ES-I3 (cell line): ENCODE data around the gene SLAMF9.

Source experiments
- H3K36me3 ChIP-seq: 2 replicates; pipeline ENCODE4 v1.6.1; 2013; ENCODE audit warnings: mild to moderate bottlenecking, low read length, control low read depth, moderate library complexity; ENCODE audit not compliant: insufficient read depth
- H3K4me1 ChIP-seq: 2 replicates; pipeline ENCODE4 v1.6.1; 2013; ENCODE audit warnings: mild to moderate bottlenecking, control low read depth, low read length; ENCODE audit not compliant: insufficient read depth
- H3K9ac ChIP-seq: 2 replicates; pipeline ENCODE4 v1.6.1; 2013; ENCODE audit warnings: low read depth, mild to moderate bottlenecking, low read length, moderate library complexity
- H3K9me3 ChIP-seq: 2 replicates; pipeline ENCODE4 v1.6.1; 2013; ENCODE audit warnings: mild to moderate bottlenecking, low read length, moderate library complexity; ENCODE audit not compliant: control insufficient read depth, insufficient read depth

The SLAMF9 gene

DNA sequence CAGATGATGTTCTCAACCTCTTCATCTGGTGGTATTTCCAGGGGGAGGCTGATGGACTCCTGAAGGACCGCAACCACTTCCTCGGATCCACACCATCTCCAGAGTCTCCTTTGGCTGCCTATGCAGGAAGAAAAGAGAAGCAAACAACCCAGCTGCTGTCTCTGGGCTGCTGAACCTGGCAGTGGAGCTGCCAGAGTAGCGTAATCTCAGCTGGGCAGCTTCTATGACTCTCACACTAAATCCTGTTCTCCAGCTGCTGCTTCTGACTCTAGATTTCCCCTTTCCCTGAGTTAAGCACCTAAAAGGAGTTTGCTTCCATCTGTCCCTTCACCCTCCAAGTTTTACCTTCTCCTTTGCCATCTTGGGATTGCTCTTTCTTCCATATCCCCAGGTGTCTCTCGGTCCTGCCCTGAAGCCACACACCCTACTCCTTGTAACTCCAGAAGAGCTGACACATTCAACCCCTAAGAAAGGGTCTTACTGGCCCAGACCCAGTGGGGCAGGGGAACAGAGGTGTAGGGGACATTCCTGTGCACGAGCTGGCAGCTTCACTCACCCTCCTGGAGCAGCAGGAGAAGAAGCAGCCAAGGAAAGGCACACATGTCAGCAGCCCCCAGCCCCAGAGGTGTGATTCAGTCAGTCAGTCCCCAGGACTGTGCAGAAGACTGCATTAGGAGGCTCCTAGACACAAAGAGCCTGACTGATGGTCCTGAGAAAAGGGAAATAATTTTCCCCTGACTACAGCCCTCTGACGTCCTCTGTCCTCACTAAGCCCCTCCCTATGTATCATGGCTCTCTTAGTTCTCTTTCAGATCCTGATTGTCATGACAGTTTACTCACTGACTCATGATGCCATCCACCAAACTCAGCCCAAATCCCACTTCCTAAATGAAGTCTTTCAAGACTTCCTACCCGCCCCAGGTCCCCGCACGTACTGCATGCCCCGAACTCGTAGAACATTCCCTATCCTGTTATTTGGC is at the start of gene SLAMF9:
SLAMF9 (minus strand) TSS at position 702 of the 980 bp plus-strand sequence; CDS start at position 602, 100 bp downstream.
- Histone ChIP-seq H3K9me3 (no peaks in the 10 kb centered on the region), H3K9ac (no peak within 1 kb of the TSS), H3K36me3 (no peaks in the 10 kb centered on the region), H3K4me1 (no peaks in the 10 kb centered on the region)

DNA sequence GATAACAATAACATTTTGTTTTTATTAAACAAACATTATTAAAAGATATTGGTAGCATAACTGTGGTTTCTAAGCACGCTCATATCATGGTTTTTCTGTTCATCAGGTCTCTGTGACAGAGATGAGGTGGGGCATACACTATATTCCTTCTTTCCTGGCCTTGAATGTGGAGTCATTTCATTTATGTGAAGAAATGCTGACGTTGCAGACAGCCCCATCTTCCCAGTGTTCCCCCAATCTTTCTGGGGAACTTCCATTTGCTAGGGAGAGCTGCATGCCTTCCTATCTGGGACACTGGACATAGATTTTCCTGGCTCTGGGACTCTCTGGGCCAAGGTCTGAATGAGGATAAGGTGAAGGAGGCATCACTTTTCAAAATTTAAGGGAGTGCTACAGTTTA is 47.4 kb upstream of the SLAMF9 start:
- H3K9ac ChIP-seq: no peak overlapping the region
- no peaks in the 10 kb centered on the region for H3K9me3 ChIP-seq

DNA sequence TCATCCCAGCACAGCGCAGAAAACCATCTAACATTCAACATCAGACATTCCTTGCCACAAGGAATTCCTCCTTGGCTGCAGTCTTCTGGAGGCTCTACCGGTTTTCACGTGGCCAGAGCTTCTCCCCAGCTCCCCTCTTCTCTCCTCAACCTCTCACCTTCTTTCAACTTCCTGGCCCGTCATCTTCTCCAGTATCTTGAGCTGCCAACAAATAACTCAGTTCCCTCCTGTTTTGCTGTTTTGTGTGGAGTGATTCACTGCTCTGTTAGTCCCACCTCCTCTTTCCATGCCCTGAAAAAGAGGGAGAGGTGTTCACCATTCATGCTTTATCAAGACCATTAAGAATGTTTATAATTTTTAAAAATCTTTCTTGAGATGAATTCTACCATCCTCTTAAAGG is 45.2 kb upstream of the SLAMF9 start:
- Histone ChIP-seq H3K4me1 (no peaks in the 10 kb centered on the region), H3K9ac (no peak overlapping the region), H3K36me3 (no peaks in the 10 kb centered on the region), H3K9me3 (no peaks in the 10 kb centered on the region)

More for the DNA sequence above, 47.4 kb upstream of the SLAMF9 start:
- Histone ChIP-seq H3K36me3 (no peaks in the 10 kb centered on the region), H3K4me1 (no peaks in the 10 kb centered on the region)

DNA sequence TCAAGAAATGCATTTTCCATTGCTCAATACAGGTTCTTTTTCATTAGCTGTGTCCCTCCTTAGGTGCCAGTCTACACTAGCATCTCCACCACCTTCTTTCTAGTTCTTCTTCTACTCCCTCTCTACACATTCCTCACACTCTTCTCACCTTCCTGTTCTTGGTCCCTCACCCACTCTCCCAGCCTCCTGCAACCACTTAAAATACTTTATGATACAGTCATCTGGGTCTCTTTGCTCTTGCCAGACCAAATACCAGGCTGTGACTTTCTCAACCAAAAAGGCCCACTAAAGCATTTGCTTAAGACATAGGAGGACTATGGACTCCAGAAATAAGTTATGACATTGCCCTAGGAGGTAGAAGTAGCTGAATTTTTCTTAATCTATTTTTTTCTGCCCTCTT is 42.6 kb upstream of the SLAMF9 start:
- no peak overlapping the region for H3K9ac ChIP-seq
- no peaks in the 10 kb centered on the region for H3K4me1 ChIP-seq
- H3K36me3 ChIP-seq: no peaks in the 10 kb centered on the region
- no peaks in the 10 kb centered on the region for H3K9me3 ChIP-seq

DNA sequence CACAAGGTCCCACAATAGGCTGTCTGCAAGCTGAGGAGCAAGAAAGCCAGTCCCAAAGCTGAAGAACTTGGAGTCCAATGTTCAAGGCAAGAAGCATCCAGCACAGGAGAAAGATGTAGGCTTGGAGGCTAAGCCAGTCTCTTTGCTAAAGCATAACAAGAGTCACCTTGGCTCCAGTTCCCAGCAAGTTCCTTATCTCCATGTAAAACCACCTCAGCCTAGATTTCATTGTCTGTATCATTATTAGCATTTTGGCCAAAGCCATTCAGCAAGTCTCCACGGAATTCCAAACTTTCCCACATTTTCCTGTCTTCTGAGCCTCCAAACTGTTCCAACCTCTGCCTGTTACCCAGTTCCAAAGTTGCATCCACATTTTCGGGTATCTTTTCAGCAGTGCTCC is 40.9 kb upstream of the SLAMF9 start:
- Histone ChIP-seq H3K4me1 (no peaks in the 10 kb centered on the region), H3K36me3 (no peaks in the 10 kb centered on the region), H3K9me3 (no peaks in the 10 kb centered on the region), H3K9ac (no peak overlapping the region)

DNA sequence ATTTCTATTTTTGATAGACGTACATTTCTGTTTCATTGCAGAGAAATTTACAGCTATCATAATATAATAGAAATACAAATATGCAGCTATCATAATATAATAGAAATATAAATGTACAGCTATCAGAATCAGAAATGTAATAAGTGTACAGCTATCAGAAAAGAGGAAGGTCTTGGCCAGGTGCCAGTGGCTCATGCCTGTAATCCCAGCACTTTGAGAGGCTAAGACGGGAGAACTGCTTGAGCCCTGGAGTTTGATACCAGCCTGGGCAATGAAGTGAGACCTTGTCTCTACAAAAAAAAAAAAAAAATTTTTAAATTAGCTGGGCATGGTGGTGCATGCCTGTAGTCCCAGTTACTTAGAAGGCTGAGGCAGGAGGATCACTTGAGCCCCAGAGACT is 39.9 kb upstream of the SLAMF9 start:
- Histone ChIP-seq H3K36me3 (no peaks in the 10 kb centered on the region), H3K9me3 (no peaks in the 10 kb centered on the region)

DNA sequence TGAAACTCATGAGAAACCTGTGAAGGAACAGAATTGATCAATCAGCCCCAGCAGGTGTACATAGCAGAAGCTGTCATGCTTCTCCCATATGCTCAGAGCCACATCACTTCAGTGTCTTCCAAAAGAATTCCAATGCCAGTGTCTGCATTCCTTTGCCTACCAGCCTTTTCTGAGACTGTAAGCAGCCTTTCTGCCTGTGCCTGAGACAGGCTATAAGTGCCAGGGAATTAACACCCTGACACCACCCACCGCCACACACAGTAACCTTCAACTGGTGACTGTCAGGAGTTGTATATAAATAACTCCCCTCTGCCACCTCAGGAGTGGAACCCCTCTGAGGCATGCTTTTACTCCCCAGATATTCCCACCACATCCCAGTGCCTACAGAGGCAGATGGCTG is 38.1 kb upstream of the SLAMF9 start:
- Histone ChIP-seq H3K4me1 (no peaks in the 10 kb centered on the region), H3K9me3 (no peaks in the 10 kb centered on the region), H3K9ac (no peak overlapping the region), H3K36me3 (no peaks in the 10 kb centered on the region)

More for the DNA sequence above, 39.9 kb upstream of the SLAMF9 start:
- H3K4me1 ChIP-seq: no peaks in the 10 kb centered on the region
- no peak overlapping the region for H3K9ac ChIP-seq

DNA sequence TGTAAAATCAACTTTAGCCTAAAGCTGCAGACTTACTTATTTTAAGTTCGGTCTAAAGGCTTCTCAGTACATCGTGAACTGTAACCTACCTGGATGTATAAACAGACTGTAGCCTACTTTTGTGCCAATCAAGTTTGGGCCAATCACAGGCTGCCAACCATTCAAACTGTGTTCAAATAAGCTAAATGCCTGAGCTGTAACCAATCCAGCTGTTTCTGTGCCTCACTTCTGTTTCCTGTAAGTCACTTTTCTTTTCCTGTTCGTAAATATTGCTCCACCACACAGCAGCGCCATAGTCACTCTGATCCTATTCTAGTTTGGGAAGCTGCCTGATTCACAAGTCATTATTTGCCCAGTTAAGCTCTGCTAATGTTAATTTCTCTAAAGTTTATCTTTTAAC is 37.5 kb upstream of the SLAMF9 start:
- Histone ChIP-seq H3K9me3 (no peaks in the 10 kb centered on the region), H3K4me1 (no peaks in the 10 kb centered on the region), H3K9ac (no peak overlapping the region), H3K36me3 (no peaks in the 10 kb centered on the region)

DNA sequence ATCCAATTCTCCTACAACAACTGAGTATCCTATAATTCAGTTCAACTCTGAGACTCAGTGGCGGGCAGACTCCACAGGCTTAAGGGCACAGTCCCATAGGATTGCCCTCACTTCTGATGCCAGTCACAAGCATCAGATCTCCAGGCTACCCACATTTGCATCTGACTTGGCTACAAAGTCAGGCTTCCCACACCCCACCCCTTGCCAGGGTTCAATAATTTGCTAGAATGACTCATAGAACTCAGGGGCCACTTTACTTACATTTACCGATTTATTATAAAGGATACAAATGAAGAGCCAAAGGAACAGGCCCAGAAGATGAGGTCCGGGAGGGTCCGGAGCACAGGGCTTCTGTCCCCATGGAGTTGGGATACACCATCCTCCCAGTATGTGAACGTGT is 36.0 kb upstream of the SLAMF9 start:
- Histone ChIP-seq H3K9me3 (no peaks in the 10 kb centered on the region), H3K36me3 (no peaks in the 10 kb centered on the region), H3K4me1 (no peaks in the 10 kb centered on the region), H3K9ac (no peak overlapping the region)

DNA sequence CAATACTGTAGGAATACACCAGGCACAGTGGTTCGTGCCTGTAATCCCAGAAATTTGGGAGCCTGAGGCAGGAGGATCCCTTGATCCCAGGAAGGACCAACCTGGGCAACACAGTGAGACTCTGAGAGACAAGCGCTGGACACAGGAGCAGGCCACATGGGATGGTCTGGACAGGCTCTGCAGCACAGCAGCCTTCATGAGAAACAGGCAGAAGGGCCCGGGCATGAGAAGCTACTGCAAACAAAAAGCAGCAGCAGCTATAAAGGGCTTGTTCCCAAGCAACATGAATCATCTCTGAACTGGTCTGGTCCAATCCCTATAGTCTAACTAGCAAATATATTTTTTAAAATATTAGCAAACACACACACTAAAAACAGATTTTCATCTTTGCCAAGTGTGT is 35.5 kb upstream of the SLAMF9 start:
- H3K9ac ChIP-seq: no peak overlapping the region
- no peaks in the 10 kb centered on the region for H3K4me1 ChIP-seq
- no peaks in the 10 kb centered on the region for H3K9me3 ChIP-seq

DNA sequence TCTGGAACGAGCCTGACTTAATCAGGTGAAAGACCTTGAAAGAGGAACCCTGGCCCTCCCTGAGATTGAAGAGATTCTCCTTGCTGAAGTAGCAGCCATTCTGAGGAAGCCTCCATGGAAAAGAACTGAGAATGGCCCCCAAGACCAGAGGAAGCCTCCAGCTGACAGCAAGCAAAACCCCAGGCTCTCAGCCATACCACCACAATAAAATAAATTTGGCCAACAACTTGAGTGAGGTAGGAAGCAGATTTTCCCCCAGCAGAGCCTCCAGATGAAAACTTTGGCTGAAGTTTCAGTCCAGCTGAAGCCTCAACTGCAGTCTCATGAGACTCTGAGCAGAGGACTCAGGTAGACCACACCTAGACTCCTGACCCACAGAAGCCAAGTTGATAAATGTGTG is 34.0 kb upstream of the SLAMF9 start:
- no peaks in the 10 kb centered on the region for H3K4me1 ChIP-seq
- no peak overlapping the region for H3K9ac ChIP-seq
- H3K36me3 ChIP-seq: no peaks in the 10 kb centered on the region
- H3K9me3 ChIP-seq: no peaks in the 10 kb centered on the region

More for the DNA sequence above, 35.5 kb upstream of the SLAMF9 start:
- H3K36me3 ChIP-seq: no peaks in the 10 kb centered on the region

DNA sequence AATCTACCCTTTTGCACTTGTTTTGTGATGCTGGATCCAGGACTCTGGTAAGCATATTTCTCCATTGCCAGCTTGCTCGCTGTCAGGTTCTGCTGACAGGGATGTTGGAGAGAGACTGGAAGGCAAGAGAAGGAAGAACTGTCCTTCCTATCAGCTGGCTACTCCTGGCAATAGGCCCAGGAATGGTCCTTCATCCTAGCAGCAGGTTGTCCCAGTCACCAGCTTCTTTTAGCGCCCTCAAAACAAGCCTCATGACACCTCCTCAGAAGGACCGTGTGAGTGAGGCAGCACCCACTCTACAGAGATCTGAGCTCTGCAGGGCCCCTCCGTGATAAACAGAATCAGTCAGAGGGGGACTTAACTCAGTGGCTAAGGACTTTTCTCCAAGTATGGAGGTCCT is 33.1 kb upstream of the SLAMF9 start:
- H3K9ac ChIP-seq: no peak overlapping the region
- no peaks in the 10 kb centered on the region for H3K4me1 ChIP-seq
- H3K9me3 ChIP-seq: no peaks in the 10 kb centered on the region
- H3K36me3 ChIP-seq: no peaks in the 10 kb centered on the region

DNA sequence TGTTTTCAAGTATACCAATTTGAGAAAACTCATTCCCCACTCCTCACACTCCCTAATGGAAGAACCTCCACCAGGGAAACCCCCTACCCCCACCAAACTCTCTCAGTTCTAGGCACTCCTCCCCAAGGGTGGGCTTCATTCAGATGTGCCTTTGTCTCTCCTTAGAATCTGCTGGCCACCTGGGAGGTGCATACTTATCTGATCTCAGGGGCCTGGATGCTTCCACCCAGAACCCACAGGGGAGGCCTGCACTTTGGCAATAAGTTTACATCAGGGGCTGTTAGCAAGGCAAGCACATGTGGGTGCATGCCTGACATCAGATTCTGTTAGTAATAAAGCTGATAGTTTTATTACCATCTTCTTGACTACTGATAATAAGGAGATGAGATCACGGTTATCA is 32.5 kb upstream of the SLAMF9 start:
- Histone ChIP-seq H3K4me1 (no peaks in the 10 kb centered on the region), H3K9ac (no peak overlapping the region), H3K36me3 (no peaks in the 10 kb centered on the region), H3K9me3 (no peaks in the 10 kb centered on the region)

DNA sequence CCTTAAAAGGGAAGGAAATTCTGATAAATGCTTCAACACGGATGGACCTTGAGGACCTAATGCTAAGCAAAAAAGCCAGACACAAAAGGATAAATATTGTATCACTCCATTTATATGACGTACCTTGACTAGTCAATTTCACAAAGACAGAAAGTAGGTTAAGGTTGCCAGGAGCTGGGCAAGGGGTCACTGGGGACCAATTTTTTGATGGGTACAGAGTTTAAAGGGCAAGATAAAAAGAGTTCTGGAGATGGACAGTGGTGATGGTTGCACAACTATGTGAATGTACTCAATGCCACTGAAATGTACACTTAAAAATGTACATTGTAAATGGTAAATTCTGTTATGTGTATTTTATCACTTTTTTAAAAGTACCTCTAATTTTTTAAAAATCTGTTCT is 32.1 kb upstream of the SLAMF9 start:
- Histone ChIP-seq H3K9ac (no peak overlapping the region), H3K9me3 (no peaks in the 10 kb centered on the region), H3K36me3 (no peaks in the 10 kb centered on the region), H3K4me1 (no peaks in the 10 kb centered on the region)

DNA sequence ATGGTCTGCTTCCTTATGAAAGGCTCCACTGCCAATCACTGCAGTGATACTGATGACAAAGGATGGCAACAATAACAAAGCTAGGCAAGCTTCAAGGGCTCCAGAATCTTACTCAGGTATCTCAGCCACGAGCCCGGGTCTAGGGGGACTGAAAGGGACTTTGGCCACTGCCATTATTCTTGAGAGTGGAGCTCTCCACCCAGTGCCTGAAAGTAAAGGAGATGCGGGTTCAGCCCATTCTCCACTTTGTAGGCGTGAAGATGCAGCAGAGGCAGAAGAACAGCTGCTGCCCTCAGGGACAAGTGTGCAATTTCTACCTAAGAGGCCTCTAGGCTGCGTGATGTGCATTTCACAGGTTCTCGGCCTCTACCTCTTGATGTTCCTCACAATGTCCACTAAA is 31.4 kb upstream of the SLAMF9 start:
- no peak overlapping the region for H3K9ac ChIP-seq
- H3K36me3 ChIP-seq: no peaks in the 10 kb centered on the region
- H3K4me1 ChIP-seq: no peaks in the 10 kb centered on the region
- H3K9me3 ChIP-seq: no peaks in the 10 kb centered on the region
